IPS DF 6.9 (cell line): ENCODE results near the gene WRNIP1.

Experiments used
- DNase-seq: peaks from one replicate; pipeline ENCODE4 v3.0.0-alpha.2; 2013; ENCODE audit warnings: low read depth, low spot score
- H3K27ac ChIP-seq: one replicate; pipeline ENCODE4 v1.5.1; 2013; ENCODE audit warnings: low read length, control low read depth
- H3K27me3 ChIP-seq: 2 replicates; pipeline ENCODE4 v1.6.1; 2013; ENCODE audit warnings: mild to moderate bottlenecking, low read length; ENCODE audit not compliant: control insufficient read depth, insufficient read depth
- H3K36me3 ChIP-seq: 2 replicates; pipeline ENCODE4 v1.6.1; 2013; ENCODE audit warnings: low read length; ENCODE audit not compliant: control insufficient read depth, insufficient read depth
- H3K4me1 ChIP-seq: 2 replicates; pipeline ENCODE4 v1.6.1; 2013; ENCODE audit warnings: low read length; ENCODE audit not compliant: control insufficient read depth, insufficient read depth
- H3K4me3 ChIP-seq: 2 replicates; pipeline ENCODE4 v1.5.1; 2013; ENCODE audit warnings: mild to moderate bottlenecking, low read length
- H3K9me3 ChIP-seq: 2 replicates; pipeline ENCODE4 v1.6.1; 2013; ENCODE audit warnings: low read length, inconsistent platforms; ENCODE audit not compliant: control insufficient read depth, insufficient read depth
- whole genome bisulfite sequencing: extraction: QIAGEN DNeasy Blood & Tissue Kit; methylation state at CpG from one replicate; pipeline ENCODE4 v1.1.7; 2013; ENCODE audit warnings: mixed read lengths, missing lambda C conversion rate; ENCODE audit not compliant: insufficient read length, insufficient coverage; 5-methylcytosine and 5-hydroxymethylcytosine counted together

WRNIP1 gene

DNA sequence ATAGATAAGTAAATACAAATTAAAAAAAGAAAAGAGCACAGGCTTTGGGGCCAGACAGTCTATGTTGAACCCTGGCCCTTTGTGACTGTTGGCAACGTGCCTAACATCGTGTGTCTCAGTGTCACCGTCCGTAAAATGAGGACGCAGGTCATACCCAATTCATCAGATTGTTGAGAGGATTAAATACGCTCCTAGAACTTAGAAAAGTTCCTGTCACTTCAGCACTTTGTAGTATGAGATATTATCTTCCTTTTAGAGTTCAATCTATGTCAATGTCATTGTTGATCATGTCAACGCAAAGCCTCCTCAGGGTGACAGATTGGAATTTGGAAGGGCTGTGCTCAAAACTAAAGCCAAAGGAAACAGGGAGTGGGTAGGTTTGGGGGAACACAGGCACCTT is 54.8 kb downstream of the WRNIP1 start:
- Histone ChIP-seq H3K27ac (no peak overlapping the region), H3K27me3 (no peaks in the 10 kb centered on the region), H3K4me1 (0 out of 2 replicates have a peak, but pooled peaks cover 1% of the 10 kb centered on the region), H3K4me3 (no peak overlapping the region), H3K9me3 (no peaks in the 10 kb centered on the region; the same call in 1 of the 2 replicates), H3K36me3 (no peaks in the 10 kb centered on the region)
- no CpG with 5 or more reads among the region's 7 CpGs for WGBS
- no peak for DNase-seq

DNA sequence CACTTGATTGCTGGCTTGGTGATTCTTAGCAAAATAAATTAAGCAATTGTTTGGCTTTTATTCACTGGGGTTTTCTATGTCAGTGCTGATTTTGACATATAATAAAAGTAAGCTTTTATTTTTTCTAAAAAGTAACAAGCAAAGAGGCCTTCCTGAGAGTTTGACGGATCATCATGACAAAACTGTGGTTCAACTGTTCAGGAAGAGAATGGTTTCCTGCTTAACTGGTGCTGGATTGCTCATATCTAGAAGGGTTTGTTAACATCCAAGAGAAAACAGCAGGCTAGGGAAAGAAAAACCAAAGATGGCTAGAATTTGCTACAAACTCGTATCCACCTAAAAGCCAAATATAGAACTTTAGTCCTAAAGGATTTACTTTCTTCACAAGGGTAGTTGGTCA is 55.2 kb downstream of the WRNIP1 start:
- H3K36me3 ChIP-seq: no peaks in the 10 kb centered on the region

DNA sequence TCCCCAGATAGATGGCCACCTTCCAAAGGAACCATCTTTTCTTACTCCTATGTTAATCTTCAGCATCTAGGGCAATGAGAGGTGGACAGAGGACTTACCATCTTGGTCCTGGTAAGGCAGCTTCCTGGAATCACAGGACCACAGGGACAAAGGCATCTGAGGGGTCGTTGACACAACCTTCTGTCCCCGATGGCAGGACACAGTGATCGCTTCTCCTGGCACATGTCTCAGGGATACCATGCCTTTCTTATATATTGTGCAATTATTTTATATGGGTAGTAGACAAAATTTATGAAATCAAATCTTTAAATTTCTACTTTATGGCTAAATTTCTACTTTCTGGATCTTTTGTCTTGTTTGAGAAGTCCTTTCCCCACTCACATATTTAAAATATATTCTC is 56.4 kb downstream of the WRNIP1 start:
- DNase-seq: no peak
- H3K36me3 ChIP-seq: no peaks in the 10 kb centered on the region
- no CpG with 5 or more reads among the region's 3 CpGs for WGBS
- H3K4me1 ChIP-seq: 0 out of 2 replicates have a peak, but pooled peaks cover 1% of the 10 kb centered on the region
- no peaks in the 10 kb centered on the region; the same call in 1 of the 2 replicates for H3K9me3 ChIP-seq
- H3K27me3 ChIP-seq: no peaks in the 10 kb centered on the region
- H3K27ac ChIP-seq: no peak overlapping the region
- no peak overlapping the region for H3K4me3 ChIP-seq

More for the DNA sequence above, 55.2 kb downstream of the WRNIP1 start:
- no CpG with 5 or more reads among the region's 2 CpGs for WGBS
- Histone ChIP-seq H3K9me3 (no peaks in the 10 kb centered on the region; the same call in 1 of the 2 replicates), H3K4me3 (no peak overlapping the region), H3K27me3 (no peaks in the 10 kb centered on the region), H3K27ac (no peak overlapping the region), H3K4me1 (0 out of 2 replicates have a peak, but pooled peaks cover 1% of the 10 kb centered on the region)
- DNase-seq: no peak

DNA sequence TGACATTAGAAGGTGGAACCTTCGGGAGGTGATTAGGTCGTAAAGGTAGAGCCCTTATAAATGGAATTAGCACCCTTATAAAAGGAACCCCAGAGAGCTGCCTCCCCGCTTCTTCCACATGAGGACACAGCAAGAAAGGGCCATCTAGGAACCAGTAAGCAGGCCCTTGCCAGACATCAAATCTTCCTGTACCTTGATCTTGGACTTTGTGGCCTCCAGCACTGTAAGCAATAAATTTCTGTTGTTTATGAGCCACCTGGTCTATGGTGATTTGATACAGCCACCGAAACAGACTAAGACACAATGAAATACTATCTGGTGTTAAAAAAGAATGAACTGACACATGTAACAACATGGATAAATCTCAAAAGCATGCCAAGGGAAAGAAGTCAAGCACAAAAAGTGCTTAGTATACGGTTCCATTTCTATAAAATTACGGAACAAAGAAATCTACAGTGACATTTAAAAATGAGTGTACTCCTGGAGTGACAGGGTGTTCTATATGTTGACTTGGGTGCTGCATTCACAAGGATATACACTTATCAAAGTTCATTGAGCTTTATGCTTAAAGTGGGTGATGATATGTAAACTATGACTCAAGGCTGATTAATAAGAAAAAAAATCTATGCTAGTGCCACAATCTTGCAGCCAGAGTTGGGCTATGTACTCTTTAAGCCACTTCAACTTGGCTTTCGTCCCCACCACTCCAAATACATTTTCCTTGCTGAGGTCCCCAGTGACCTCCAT is 58.1 kb downstream of the WRNIP1 start:
- Histone ChIP-seq H3K4me3 (no peak overlapping the region), H3K27ac (no peak overlapping the region), H3K4me1 (0 out of 2 replicates have a peak, but pooled peaks cover 1% of the 10 kb centered on the region), H3K36me3 (no peaks in the 10 kb centered on the region), H3K9me3 (no peaks in the 10 kb centered on the region; the same call in 1 of the 2 replicates), H3K27me3 (no peaks in the 10 kb centered on the region)
- DNase-seq: no peak
- no CpG with 5 or more reads among the region's 7 CpGs for WGBS

DNA sequence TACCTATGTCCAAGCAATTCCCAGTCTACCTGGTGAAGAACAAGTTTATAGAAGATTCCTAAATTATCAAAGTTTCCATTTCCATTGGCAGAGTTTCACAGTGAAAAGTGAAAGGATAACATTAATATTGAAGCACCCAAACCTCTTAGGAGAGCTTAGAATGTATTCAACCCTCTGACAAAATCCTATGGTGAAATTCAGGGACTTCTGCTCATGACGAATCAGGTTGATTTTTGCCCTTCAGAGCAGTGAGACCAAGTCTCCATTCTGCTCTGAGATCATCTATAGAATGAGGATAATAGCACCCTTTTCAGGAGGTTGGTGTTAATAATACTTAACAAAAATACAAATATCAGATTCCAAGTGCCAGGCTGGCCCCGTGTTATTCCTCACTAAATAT is 60.9 kb downstream of the WRNIP1 start:
- Histone ChIP-seq H3K9me3 (no peaks in the 10 kb centered on the region; the same call in 1 of the 2 replicates), H3K27ac (no peak overlapping the region), H3K4me3 (no peak overlapping the region), H3K4me1 (0 out of 2 replicates have a peak, but pooled peaks cover 1% of the 10 kb centered on the region), H3K27me3 (no peaks in the 10 kb centered on the region), H3K36me3 (no peaks in the 10 kb centered on the region)
- no peak for DNase-seq
- WGBS: no CpG with 5 or more reads among the region's 2 CpGs

DNA sequence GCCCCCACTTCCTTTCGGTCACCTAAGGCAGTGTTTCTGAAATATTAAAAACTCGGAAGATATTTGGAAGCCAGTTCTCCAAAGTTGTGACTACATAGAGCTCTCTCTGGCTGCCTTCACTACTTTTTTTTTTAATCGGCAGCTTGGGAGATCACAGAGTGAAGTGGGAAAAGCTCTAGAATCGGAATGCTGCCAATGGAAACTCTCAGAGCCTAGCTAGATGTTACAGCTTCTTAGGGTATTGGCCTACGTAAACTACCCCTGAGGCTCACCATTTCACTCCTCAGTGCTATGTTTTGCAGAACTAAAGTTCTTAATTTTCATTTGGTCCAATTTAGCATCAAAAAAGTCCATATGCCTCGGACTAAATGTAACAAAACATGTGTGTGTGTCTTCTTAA is 61.9 kb downstream of the WRNIP1 start:
- no peak overlapping the region for H3K4me3 ChIP-seq
- no peak for DNase-seq
- H3K27ac ChIP-seq: no peak overlapping the region
- WGBS: no CpG with 5 or more reads among the region's 6 CpGs
- no peaks in the 10 kb centered on the region for H3K36me3 ChIP-seq
- no peaks in the 10 kb centered on the region for H3K27me3 ChIP-seq
- 0 out of 2 replicates have a peak, but pooled peaks cover 1% of the 10 kb centered on the region for H3K4me1 ChIP-seq
- no peaks in the 10 kb centered on the region; the same call in 1 of the 2 replicates for H3K9me3 ChIP-seq

DNA sequence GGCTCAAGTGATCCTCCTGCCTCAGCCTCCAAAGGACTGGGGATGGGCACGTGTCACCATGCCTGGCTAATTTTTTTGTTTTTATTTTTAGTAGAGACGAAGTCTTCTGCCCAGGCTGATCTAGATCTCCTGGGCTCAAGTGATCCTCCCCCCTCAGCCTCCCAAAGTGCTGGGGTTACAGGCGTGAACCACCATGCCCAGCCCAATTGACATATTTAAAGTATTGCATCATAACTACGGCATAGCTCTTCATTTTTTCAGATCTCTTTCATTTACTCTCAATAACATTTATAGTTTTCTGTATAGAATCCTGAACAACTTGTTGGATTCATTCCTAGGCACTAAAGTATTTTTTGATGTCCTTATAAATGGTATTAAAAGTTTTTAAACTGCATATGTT is 63.4 kb downstream of the WRNIP1 start:
- no peak for DNase-seq
- Histone ChIP-seq H3K4me1 (0 out of 2 replicates have a peak, but pooled peaks cover 1% of the 10 kb centered on the region), H3K4me3 (no peak overlapping the region), H3K27me3 (no peaks in the 10 kb centered on the region), H3K27ac (no peak overlapping the region), H3K9me3 (no peaks in the 10 kb centered on the region; the same call in 1 of the 2 replicates), H3K36me3 (no peaks in the 10 kb centered on the region)
- no CpG with 5 or more reads among the region's 4 CpGs for WGBS

DNA sequence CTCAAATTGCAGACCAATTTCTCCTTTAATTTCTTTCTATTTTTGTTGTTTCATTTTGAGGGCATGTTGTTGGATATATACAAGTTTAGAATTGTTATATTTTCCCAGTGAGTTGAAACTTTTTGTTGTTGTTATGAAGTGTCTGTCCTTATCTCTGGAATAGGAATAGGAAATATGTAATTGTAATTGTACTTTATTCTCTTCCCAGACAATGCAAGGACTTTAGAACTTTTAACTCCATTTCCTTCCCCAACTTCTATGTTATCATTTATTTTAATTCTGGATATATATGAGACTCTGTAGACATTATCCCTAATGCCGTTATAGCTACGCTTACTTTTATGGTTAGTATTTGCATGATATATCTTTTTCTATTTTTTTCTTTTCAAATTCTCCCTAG is 64.1 kb downstream of the WRNIP1 start:
- no CpG with 5 or more reads among the region's 2 CpGs for WGBS
- 0 out of 2 replicates have a peak, but pooled peaks cover 1% of the 10 kb centered on the region for H3K4me1 ChIP-seq
- H3K27ac ChIP-seq: no peak overlapping the region
- no peaks in the 10 kb centered on the region; the same call in 1 of the 2 replicates for H3K9me3 ChIP-seq
- H3K27me3 ChIP-seq: no peaks in the 10 kb centered on the region
- no peak overlapping the region for H3K4me3 ChIP-seq
- H3K36me3 ChIP-seq: no peaks in the 10 kb centered on the region
- DNase-seq: no peak

DNA sequence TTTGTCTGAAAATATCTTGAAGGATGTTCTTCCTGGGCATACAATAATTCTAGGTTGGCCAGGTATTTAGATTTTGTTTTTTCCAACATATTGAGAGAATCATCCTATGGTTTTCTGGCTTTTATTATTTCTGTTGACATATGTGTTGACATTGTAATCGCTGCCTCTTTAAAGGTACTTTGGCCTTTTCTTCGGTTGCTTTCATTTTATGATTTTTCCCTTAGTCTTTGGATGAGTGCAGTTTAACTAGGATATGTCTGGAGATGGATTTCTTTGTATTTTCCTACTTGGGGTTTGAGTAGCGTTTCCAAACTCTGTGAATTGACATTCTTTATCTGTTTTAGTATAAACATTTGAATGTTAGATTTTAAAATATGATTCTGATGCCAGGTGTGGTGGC is 65.0 kb downstream of the WRNIP1 start:
- WGBS: no CpG with 5 or more reads among the region's 3 CpGs
- H3K4me1 ChIP-seq: no peaks in the 10 kb centered on the region
- H3K36me3 ChIP-seq: no peaks in the 10 kb centered on the region
- no peak overlapping the region for H3K27ac ChIP-seq
- H3K9me3 ChIP-seq: no peaks in the 10 kb centered on the region
- H3K4me3 ChIP-seq: no peak overlapping the region
- H3K27me3 ChIP-seq: no peaks in the 10 kb centered on the region
- no peak for DNase-seq

DNA sequence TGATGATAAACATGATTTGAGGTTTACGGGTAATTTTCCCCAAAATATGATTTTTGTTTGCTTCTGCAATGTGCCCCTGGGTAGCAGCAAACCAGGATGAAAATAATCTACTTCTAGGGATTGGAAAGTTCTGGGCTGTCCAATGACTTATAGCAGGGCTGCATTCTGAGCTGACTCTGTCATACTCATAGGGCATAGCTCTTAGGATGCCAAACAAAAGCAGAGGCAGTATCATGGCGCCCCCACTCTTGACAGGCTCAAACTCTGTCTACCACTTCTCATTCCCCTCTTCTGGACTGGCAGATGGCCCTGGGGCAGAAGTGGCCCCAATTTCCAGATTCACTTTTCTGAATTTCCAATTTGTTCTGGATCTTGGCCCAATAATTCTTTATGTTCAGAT is 66.2 kb downstream of the WRNIP1 start:
- H3K4me3 ChIP-seq: no peak overlapping the region
- no peak for DNase-seq
- no peaks in the 10 kb centered on the region for H3K4me1 ChIP-seq
- WGBS: no CpG with 5 or more reads among the region's 2 CpGs
- no peak overlapping the region for H3K27ac ChIP-seq
- no peaks in the 10 kb centered on the region for H3K36me3 ChIP-seq
- no peaks in the 10 kb centered on the region for H3K27me3 ChIP-seq
- no peaks in the 10 kb centered on the region for H3K9me3 ChIP-seq

DNA sequence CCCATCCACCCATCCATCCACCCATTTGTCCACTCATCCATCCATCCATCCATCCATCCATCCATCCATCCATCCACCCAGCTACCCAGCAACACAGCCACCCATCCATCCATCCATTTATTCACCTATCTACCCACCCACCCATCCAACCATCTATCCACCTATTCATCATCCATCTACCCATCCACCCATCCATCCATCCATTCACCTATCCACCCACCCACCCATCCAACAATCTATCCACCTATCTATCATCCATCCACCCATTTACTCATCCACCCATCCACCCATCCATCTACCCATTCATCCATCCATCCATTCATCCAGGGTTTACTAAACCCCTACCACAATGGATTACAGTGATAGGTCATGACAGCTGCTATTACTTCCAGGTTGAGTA is 69.1 kb downstream of the WRNIP1 start:
- Histone ChIP-seq H3K36me3 (no peaks in the 10 kb centered on the region), H3K27me3 (no peaks in the 10 kb centered on the region), H3K4me1 (no peaks in the 10 kb centered on the region), H3K27ac (no peak overlapping the region), H3K9me3 (no peaks in the 10 kb centered on the region), H3K4me3 (no peak overlapping the region)
- DNase-seq: no peak
